HepG2 (cell line): Measurements from ENCODE around the gene FKBP5. TPM values are rescaled to one million over a fixed set of nuclear protein-coding genes. Genes with fewer than 3 reads are reported as not detected.

Experiments
- ATAC-seq: fragments of 200-7000 bp; cut with Tn5 transposase; 3 replicates; pipeline ENCODE4 v1.9.1; 2020; ENCODE audit warnings: mild to moderate bottlenecking, moderate library complexity
- BruUV-seq: library from RNA; stranded (reverse); fragments of 400-500 nt; replicated peaks from 2 replicates; lab custom pipeline; 2021; lab: Mats Ljungman, UMichigan
- CTCF ChIA-PET: fragments of 300-600 bp; formaldehyde crosslinking; extraction: SDS; loops from one replicate; lab custom pipeline; 2021; ENCODE audit warnings: low total read pairs, inconsistent platforms, low intra/inter-chr PET ratio; lab: Yijun Ruan, JAX
- POLR2A ChIA-PET: fragments of 350-600 bp; sonication (Branson Sonifier 250); formaldehyde crosslinking; loops from one replicate; lab custom pipeline; 2020; ENCODE audit warnings: antibody characterized with exemption, inconsistent platforms; lab: Yijun Ruan, JAX
- DNase-seq: peaks from one replicate; pipeline ENCODE4 v3.0.0-alpha.2; 2015; ENCODE audit warnings: low spot score
- FAIRE-seq: peaks from 3 replicates; lab custom pipeline; 2011; peaks lifted over from hg19 to GRCh38; lab: Jason Lieb, UNC
- H2AFZ ChIP-seq: one replicate; pipeline ENCODE4 v1.6.1; 2011; ENCODE audit warnings: low read length, inconsistent platforms
- H3K27ac ChIP-seq: fragments of 300-600 bp; 3 replicates; pipeline ENCODE4 v1.8.0; 2011; ENCODE audit warnings: mixed run types, mild to moderate bottlenecking, mixed read lengths, low read length, inconsistent platforms; ENCODE audit not compliant: insufficient read depth; ENCODE audit errors: extremely low read length
- H3K27me3 ChIP-seq, 2 experiments: fragments of 200-600 bp in 1 of 2; 2 replicates in 1 of 2; 3 replicates in 1 of 2; pipeline versions ENCODE4 v1.6.0 to v1.8.0; 2011; ENCODE audit warnings: low read length in 2 of 2, mild to moderate bottlenecking in 2 of 2, moderate library complexity in 2 of 2, inconsistent platforms in 1 of 2; ENCODE audit not compliant: insufficient read depth in 2 of 2, control insufficient read depth in 1 of 2
- H3K36me3 ChIP-seq, 2 experiments: fragments of 200-600 bp in 1 of 2; replicated peaks in 1 of 2; 2 replicates in 1 of 2; 3 replicates in 1 of 2; pipeline versions ENCODE4 v1.5.1 to v1.8.0; 2011; ENCODE audit warnings: low read length in 2 of 2, inconsistent platforms in 1 of 2; ENCODE audit not compliant: insufficient read depth in 2 of 2, control insufficient read depth in 1 of 2
- H3K4me1 ChIP-seq: 2 replicates; pipeline ENCODE4 v1.5.1; 2012; ENCODE audit warnings: low read length, inconsistent platforms; ENCODE audit not compliant: insufficient read depth
- H3K4me2 ChIP-seq: 2 replicates; pipeline ENCODE4 v1.6.0; 2011; ENCODE audit warnings: low read depth, low read length, inconsistent platforms
- H3K4me3 ChIP-seq, 3 experiments: fragments of 200-600 bp in 1 of 3; sonication (generic), shearing (Covaris generic) in 1 of 3; replicated peaks in 1 of 3; 2 replicates each; pipeline ENCODE4 v1.5.1; 2011 to 2016; ENCODE audit warnings: low read length in 3 of 3, inconsistent platforms in 2 of 3, low read depth in 2 of 3, mild to moderate bottlenecking in 2 of 3, control low read depth in 1 of 3, mixed read lengths in 1 of 3; ENCODE audit not compliant: insufficient read depth in 1 of 3
- H3K79me2 ChIP-seq: one replicate; pipeline ENCODE4 v1.6.1; 2011; ENCODE audit warnings: low read length, inconsistent platforms; ENCODE audit not compliant: insufficient read depth
- H3K9ac ChIP-seq: 2 replicates; pipeline ENCODE4 v1.6.0; 2011; ENCODE audit warnings: mild to moderate bottlenecking, low read depth, low read length, inconsistent platforms; ENCODE audit not compliant: insufficient read depth
- H3K9me3 ChIP-seq: 2 replicates; pipeline ENCODE4 v1.5.1; 2012; ENCODE audit warnings: mild to moderate bottlenecking, low read length
- H4K20me1 ChIP-seq: 2 replicates; pipeline ENCODE4 v1.6.0; 2011; ENCODE audit warnings: inconsistent platforms, mild to moderate bottlenecking, low read length, moderate library complexity; ENCODE audit not compliant: insufficient read depth
- AKAP8 ChIP-seq: sonication (generic); formaldehyde crosslinking; IDR thresholded peaks from 2 replicates; pipeline ENCODE4 v1.5.1; 2020; ENCODE audit warnings: mild to moderate bottlenecking, missing genetic modification reagents
- ARNTL ChIP-seq: sonication (generic); formaldehyde crosslinking; IDR thresholded peaks from 2 replicates; pipeline ENCODE4 v1.4.0; 2020; ENCODE audit warnings: mild to moderate bottlenecking, missing genetic modification reagents
- CBX5 ChIP-seq: sonication (generic); formaldehyde crosslinking; IDR thresholded peaks from 2 replicates; pipeline ENCODE4 v1.4.0; 2020; ENCODE audit warnings: missing genetic modification reagents, borderline replicate concordance
- HNF4A ChIP-seq: sonication (generic); formaldehyde crosslinking; IDR thresholded peaks from 2 replicates; pipeline ENCODE4 v1.4.0; 2020; ENCODE audit warnings: missing genetic modification reagents
- IKZF4 ChIP-seq: sonication (generic); formaldehyde crosslinking; IDR thresholded peaks from 2 replicates; pipeline ENCODE4 v1.5.1; 2020; ENCODE audit warnings: borderline replicate concordance, mild to moderate bottlenecking, low read depth, missing genetic modification reagents; ENCODE audit errors: not compliant biosample characterization
- MAFF ChIP-seq: IDR thresholded peaks from 2 replicates; pipeline ENCODE4 v1.6.1; 2011; ENCODE audit warnings: low read depth, low read length, improper control_type of control experiment
- MAFK ChIP-seq, 2 experiments: IDR thresholded peaks in 1 of 2; conservative IDR thresholded peaks in 1 of 2; 2 replicates each; pipeline ENCODE4 v1.6.1; 2011; ENCODE audit warnings: improper control_type of control experiment in 2 of 2, low read length in 2 of 2
- MXD4 ChIP-seq: IDR thresholded peaks from 2 replicates; pipeline ENCODE4 v1.6.1; 2016; ENCODE audit warnings: mild to moderate bottlenecking, missing biosample characterization, missing genetic modification reagents
- UBTF ChIP-seq: sonication (generic); formaldehyde crosslinking; IDR thresholded peaks from 2 replicates; pipeline ENCODE4 v1.4.0; 2020; ENCODE audit warnings: mild to moderate bottlenecking, missing genetic modification reagents
- ZNF10 ChIP-seq: sonication (generic); formaldehyde crosslinking; IDR thresholded peaks from 2 replicates; pipeline ENCODE4 v1.4.0; 2020; ENCODE audit warnings: mild to moderate bottlenecking, low read depth, missing genetic modification reagents, borderline replicate concordance
- ZNF234 ChIP-seq: sonication (generic); formaldehyde crosslinking; conservative IDR thresholded peaks from 2 replicates; pipeline ENCODE4 v1.5.1; 2020; ENCODE audit warnings: mild to moderate bottlenecking, missing genetic modification reagents
- WGBS: methylation state at CpG from one replicate; pipeline ENCODE4 v1.1.6; 2017; ENCODE audit warnings: low lambda C conversion rate; 5-methylcytosine and 5-hydroxymethylcytosine counted together
- in situ Hi-C: cut with HindIII; loops from 2 replicates; pipeline ENCODE4 v1.10.0; 2017; ENCODE audit warnings: low pct_unique_long_range_greater_than_20kb; ENCODE audit not compliant: extremely low pct_ligation_motif_present
- intact Hi-C: fragments of 100-400 bp; cut with micrococcal nuclease; formaldehyde crosslinking; loops from one replicate; pipeline ENCODE4 v1.10.0; 2022; ENCODE audit not compliant: unreplicated experiment
- polyA plus RNA-seq, 8 experiments: library from polyadenylated mRNA; depleted of rRNA in 3 of 8; stranded (reverse) in 7 of 8; unstranded in 1 of 8; fragments of >200 nt; fragmentation: Illumina TruSeq in 4 of 8; extraction: Trizol in 4 of 8; gene quantifications; 2 replicates each; pipeline versions ENCODE4 v1.2.1 to v1.2.3, GENCODE V29; 2011 to 2016; ENCODE audit warnings: low read depth in 4 of 8, missing spikeins in 1 of 8, mixed read lengths in 1 of 8; ENCODE audit not compliant: insufficient read depth in 1 of 8
- total RNA-seq, 5 experiments: library from RNA; depleted of rRNA; stranded (reverse); fragments of >200 nt; fragmentation: Illumina TruSeq; extraction: Trizol; gene quantifications; 2 replicates each; pipeline ENCODE4 v1.2.3, GENCODE V29; 2016; ENCODE audit warnings: low read depth in 1 of 5

The FKBP5 gene
- total and polyA plus RNA-seq, 2 of the 13 experiments (the other 11 are each of a cell fraction or from before 2014, with no cell fraction given) = 8.0 to 17.4 TPM

GRCh38 chr6:35573495-35574110 lies 115.1 kb downstream of the FKBP5 start:
- TF ChIP-seq IKZF4 (CRISPR knock-in tag) = no peak
- TF ChIP-seq AKAP8 = no peak
- TF ChIP-seq HNF4A = no peak
- no peak for TF ChIP-seq UBTF (CRISPR knock-in tag)
- TF ChIP-seq ZNF10 (CRISPR knock-in tag) = no peak
- no peak for TF ChIP-seq ARNTL (CRISPR knock-in tag)
- no peak for TF ChIP-seq ZNF234
- no peak for TF ChIP-seq CBX5
- TF ChIP-seq MAFF = peak; percentile 61
- no peak for TF ChIP-seq MXD4 (CRISPR knock-in tag)
- TF ChIP-seq MAFK (conservative IDR thresholded peaks at IDR 0.05 in 1 of 2, IDR thresholded peaks at IDR 0.05 in 1 of 2; ENCODE audit: low read length in 2 of 2) = peak; percentile 72 to 82
- TF ChIP-seq, all 625 proteins: peak for 2
- Histone ChIP-seq H3K36me3 (peaks cover 5 to 30% of the 10 kb centered on the region in 2 experiments), H4K20me1 (no peaks in the 10 kb centered on the region), H3K4me3 (no peak overlapping the region), H3K9me3 (no peaks in the 10 kb centered on the region), H3K27ac (no peak overlapping the region), H2AFZ (no peak overlapping the region), H3K4me2 (no peak overlapping the region), H3K4me1 (no peaks in the 10 kb centered on the region), H3K27me3 (no peaks in the 10 kb centered on the region), H3K9ac (no peak overlapping the region), H3K79me2 (no peaks in the 10 kb centered on the region)
- ATAC-seq (no peak), DNase-seq (no peak), FAIRE-seq (no peak)
- intact Hi-C loops = no loop called here
- 92% methylated on average over 3 of the region's 3 CpGs for WGBS
- ChIA-PET CTCF (no interaction called here), POLR2A (no interaction called here)
- in situ Hi-C loops = no loop called here
- BruUV-seq = no TSS peak
